GM12873 (cell line): ENCODE data around the gene CPO.

Source experiments
- TF ChIP-seq, protein P1 (sequence below): IDR thresholded peaks from 2 replicates; pipeline ENCODE4 v1.5.1; 2012; ENCODE audit warnings: low read depth, mild to moderate bottlenecking, moderate library complexity, low read length, control low read depth; ENCODE audit not compliant: insufficient read depth; ENCODE audit errors: missing control alignments

CPO gene

GRCh38 chr2:206958261-206958660, 18.9 kb downstream of the CPO start:
- TF ChIP-seq, protein P1, sequence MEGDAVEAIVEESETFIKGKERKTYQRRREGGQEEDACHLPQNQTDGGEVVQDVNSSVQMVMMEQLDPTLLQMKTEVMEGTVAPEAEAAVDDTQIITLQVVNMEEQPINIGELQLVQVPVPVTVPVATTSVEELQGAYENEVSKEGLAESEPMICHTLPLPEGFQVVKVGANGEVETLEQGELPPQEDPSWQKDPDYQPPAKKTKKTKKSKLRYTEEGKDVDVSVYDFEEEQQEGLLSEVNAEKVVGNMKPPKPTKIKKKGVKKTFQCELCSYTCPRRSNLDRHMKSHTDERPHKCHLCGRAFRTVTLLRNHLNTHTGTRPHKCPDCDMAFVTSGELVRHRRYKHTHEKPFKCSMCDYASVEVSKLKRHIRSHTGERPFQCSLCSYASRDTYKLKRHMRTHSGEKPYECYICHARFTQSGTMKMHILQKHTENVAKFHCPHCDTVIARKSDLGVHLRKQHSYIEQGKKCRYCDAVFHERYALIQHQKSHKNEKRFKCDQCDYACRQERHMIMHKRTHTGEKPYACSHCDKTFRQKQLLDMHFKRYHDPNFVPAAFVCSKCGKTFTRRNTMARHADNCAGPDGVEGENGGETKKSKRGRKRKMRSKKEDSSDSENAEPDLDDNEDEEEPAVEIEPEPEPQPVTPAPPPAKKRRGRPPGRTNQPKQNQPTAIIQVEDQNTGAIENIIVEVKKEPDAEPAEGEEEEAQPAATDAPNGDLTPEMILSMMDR = no peak

- TF ChIP-seq, protein P1 = no peak
These were observed 23.6 kb downstream of the CPO start for GRCh38 chr2:206962966-206963365.

DNA sequence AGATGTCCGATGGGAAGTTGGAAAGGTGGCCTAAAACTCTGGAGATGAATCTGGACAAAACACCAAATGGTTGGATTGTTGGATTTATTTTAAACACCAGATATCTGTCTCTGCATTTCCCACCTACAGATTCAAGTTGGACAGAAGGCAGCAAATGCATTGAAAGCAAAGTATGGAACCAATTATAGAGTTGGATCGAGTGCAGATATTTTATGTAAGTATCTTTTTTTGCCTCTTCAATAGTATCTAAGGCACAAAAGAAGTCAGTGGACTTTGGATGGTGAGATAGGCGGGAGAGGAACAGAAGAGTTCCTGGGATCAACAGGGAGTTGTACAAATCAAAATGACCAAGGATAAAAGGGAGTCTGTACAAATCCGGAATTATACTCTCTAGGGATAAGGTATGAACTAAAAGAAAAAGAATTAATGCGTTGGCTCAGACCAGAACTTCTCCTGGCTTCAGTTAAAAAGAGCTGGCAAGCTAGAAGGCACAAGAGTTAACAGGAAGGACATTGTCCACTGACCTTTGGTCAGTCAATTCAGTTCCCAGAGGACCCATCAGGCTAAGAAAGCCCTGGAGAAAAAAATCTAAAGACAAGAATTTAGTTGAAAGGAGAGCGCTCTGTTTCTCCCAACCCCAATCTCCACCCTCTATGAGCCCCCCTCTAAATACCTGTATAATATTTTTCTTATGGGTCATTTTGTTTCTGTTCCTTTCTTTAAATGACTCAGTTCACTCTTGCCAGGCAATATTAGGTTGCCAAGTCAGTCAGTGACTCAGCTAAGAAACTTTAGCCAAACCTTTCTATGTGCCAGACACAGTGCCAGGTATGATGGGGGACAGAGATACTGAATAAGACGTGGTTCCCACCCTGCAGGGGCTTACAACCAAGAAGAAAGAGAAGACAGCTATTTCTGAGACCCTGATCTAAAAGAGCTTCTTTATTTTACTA, 29.1 kb downstream of the CPO start:
- TF ChIP-seq, protein P1 = no peak

DNA sequence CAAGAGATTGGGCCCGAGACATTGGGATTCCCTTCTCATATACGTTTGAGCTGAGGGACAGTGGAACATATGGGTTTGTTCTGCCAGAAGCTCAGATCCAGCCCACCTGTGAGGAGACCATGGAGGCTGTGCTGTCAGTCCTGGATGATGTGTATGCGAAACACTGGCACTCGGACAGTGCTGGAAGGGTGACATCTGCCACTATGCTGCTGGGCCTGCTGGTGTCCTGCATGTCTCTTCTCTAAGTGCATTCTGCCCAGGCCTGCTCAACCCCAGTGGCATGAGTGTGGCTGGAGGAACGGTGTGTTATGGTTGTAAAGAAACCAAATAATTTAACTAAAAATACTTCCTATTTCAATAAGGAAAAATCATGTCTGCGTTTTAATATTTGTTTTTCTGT, 29.9 kb downstream of the CPO start:
- TF ChIP-seq, protein P1 = no peak

- TF ChIP-seq, protein P1 = no peak
These were observed 31.5 kb downstream of the CPO start for GRCh38 chr2:206970589-206971360.

DNA sequence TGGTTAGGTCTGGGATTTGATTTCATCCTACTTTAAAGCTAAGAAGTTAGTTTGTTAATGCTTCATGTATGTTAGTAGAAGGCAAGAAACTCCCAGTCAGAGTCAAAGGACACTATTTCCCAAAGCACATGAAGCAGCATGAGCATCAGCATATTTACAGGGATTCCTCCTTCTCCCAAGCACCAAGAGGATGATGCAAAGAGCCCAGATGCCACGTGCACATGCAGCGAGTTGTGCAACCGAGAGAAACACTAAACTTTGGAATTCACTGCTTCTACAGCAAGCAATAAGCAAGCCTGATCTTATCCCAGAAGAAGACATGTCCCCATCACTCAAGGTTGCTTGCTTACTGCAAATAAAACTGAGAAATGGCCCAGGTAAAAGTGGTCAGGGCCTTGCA, 32.5 kb downstream of the CPO start:
- TF ChIP-seq, protein P1 = no peak

- TF ChIP-seq, protein P1 = no peak
These were observed 35.2 kb downstream of the CPO start for GRCh38 chr2:206974551-206974950.
